AG10803 (cell line): ENCODE measurements around the gene HOXA5.

Source experiments
- DNase-seq: peaks from one replicate; pipeline ENCODE4 v3.0.0; 2010; ENCODE audit warnings: low read depth
- H3K4me3 ChIP-seq: 2 replicates; pipeline ENCODE4 v1.5.1; 2011; ENCODE audit warnings: mild to moderate bottlenecking, low read length, control low read depth
- CTCF ChIP-seq: conservative IDR thresholded peaks from 2 replicates; pipeline ENCODE4 v1.5.1; 2011; ENCODE audit warnings: mild to moderate bottlenecking, low read length, control low read depth, inconsistent platforms

Gene HOXA5

GRCh38 chr7:27119412-27119911 lies 24.0 kb downstream of the HOXA5 start:
- no peak for DNase-seq
- no peak for TF ChIP-seq CTCF
- no peak overlapping the region for H3K4me3 ChIP-seq

GRCh38 chr7:27118580-27118979 lies 24.9 kb downstream of the HOXA5 start:
- no peak for DNase-seq
- TF ChIP-seq CTCF, result no peak
- H3K4me3 ChIP-seq, result no peak overlapping the region

GRCh38 chr7:27117887-27118491 lies 25.5 kb downstream of the HOXA5 start:
- no peak for TF ChIP-seq CTCF
- no peak for DNase-seq
- H3K4me3 ChIP-seq, result no peak overlapping the region

- DNase-seq, result no peak
- no peak for TF ChIP-seq CTCF
- no peak overlapping the region for H3K4me3 ChIP-seq
Observed at GRCh38 chr7:27116962-27117886, 26.3 kb downstream of the HOXA5 start.

- DNase-seq, result no peak
- no peak overlapping the region for H3K4me3 ChIP-seq
- no peak for TF ChIP-seq CTCF
Observed at GRCh38 chr7:27116031-27116961, 27.2 kb downstream of the HOXA5 start.

- no peak for TF ChIP-seq CTCF
- no peak overlapping the region for H3K4me3 ChIP-seq
- DNase-seq, result no peak
Observed at GRCh38 chr7:27115221-27116026, 28.1 kb downstream of the HOXA5 start.
